Activated CD4-positive, alpha-beta memory T cell treated with anti-CD3 and anti-CD28 coated beads, Interleukin-2, amount 10 ng/mL, durations not matched to agents 7 days and 5 days (primary cell): Measurements from ENCODE around the gene ATP11A. TPM values are rescaled to one million over a fixed set of nuclear protein-coding genes. Genes with fewer than 3 reads are reported as not detected.

Source experiments
- CTCF ChIA-PET: fragments of 350-600 bp; sonication (Branson Sonifier 250); formaldehyde crosslinking; loops from one replicate; lab custom pipeline; 2021; ENCODE audit warnings: antibody characterized with exemption, inconsistent platforms; lab: Charles Lee
- POLR2A ChIA-PET: fragments of 350-600 bp; sonication (Branson Sonifier 250); formaldehyde crosslinking; loops from one replicate; lab custom pipeline; 2021; ENCODE audit warnings: antibody characterized with exemption; lab: Charles Lee
- DNase-seq: peaks from one replicate; pipeline ENCODE4 v3.0.0-alpha.2; 2020
- H3K27ac Mint-ChIP-seq: one replicate; pipeline ENCODE4 v1.8.0; 2021; ENCODE audit warnings: mild to moderate bottlenecking, mixed read lengths
- H3K27me3 Mint-ChIP-seq: one replicate; pipeline ENCODE4 v1.8.0; 2021; ENCODE audit warnings: mixed read lengths
- H3K36me3 Mint-ChIP-seq: one replicate; pipeline ENCODE4 v1.8.0; 2021; ENCODE audit warnings: low read depth, mixed read lengths
- H3K4me1 Mint-ChIP-seq: one replicate; pipeline ENCODE4 v1.8.0; 2021; ENCODE audit warnings: mixed read lengths
- H3K4me3 Mint-ChIP-seq: one replicate; pipeline ENCODE4 v1.8.0; 2021; ENCODE audit warnings: mild to moderate bottlenecking, mixed read lengths
- H3K9me3 Mint-ChIP-seq: one replicate; pipeline ENCODE4 v1.8.0; 2021; ENCODE audit warnings: mixed read lengths
- total RNA-seq, 2 experiments: library from RNA; stranded (reverse); gene quantifications; one replicate each; pipeline ENCODE4 v1.2.3, GENCODE V29; 2021

ATP11A gene
- total RNA-seq, 2 experiments from 2014 or later = 52.5 to 53.3 TPM

GRCh38 chr13:112756081-112756480 is 66.2 kb downstream of the ATP11A start:
- ChIA-PET POLR2A (no interaction called here), CTCF (no interaction called here)
- Mint-ChIP-seq H3K27me3 (no peaks in the 10 kb centered on the region), H3K36me3 (no peaks in the 10 kb centered on the region), H3K9me3 (no peaks in the 10 kb centered on the region), H3K4me1 (peaks cover 14% of the 10 kb centered on the region), H3K4me3 (no peak overlapping the region), H3K27ac (no peak overlapping the region)
- DNase-seq = no peak

- Mint-ChIP-seq H3K27me3 (no peaks in the 10 kb centered on the region), H3K4me1 (peaks cover 14% of the 10 kb centered on the region), H3K36me3 (no peaks in the 10 kb centered on the region), H3K4me3 (no peak overlapping the region), H3K27ac (no peak overlapping the region), H3K9me3 (no peaks in the 10 kb centered on the region)
- ChIA-PET POLR2A (no interaction called here), CTCF (no interaction called here)
- no peak for DNase-seq
These were observed 66.7 kb downstream of the ATP11A start for GRCh38 chr13:112756511-112756966.

GRCh38 chr13:112756967-112757758 is 67.3 kb downstream of the ATP11A start:
- H3K9me3 Mint-ChIP-seq = no peaks in the 10 kb centered on the region
- CTCF ChIA-PET = no interaction called here
- H3K27me3 Mint-ChIP-seq = no peaks in the 10 kb centered on the region
- no peaks in the 10 kb centered on the region for H3K36me3 Mint-ChIP-seq
- H3K4me1 Mint-ChIP-seq = peaks cover 14% of the 10 kb centered on the region
- no peak for DNase-seq
- H3K27ac Mint-ChIP-seq = no peak overlapping the region
- no peak overlapping the region for H3K4me3 Mint-ChIP-seq
- POLR2A ChIA-PET = no interaction called here

GRCh38 chr13:112757759-112758086 is 67.9 kb downstream of the ATP11A start:
- no peaks in the 10 kb centered on the region for H3K36me3 Mint-ChIP-seq
- CTCF ChIA-PET = no interaction called here
- POLR2A ChIA-PET = no interaction called here
- no peaks in the 10 kb centered on the region for H3K27me3 Mint-ChIP-seq
- DNase-seq = no peak
- no peak overlapping the region for H3K4me3 Mint-ChIP-seq
- H3K9me3 Mint-ChIP-seq = no peaks in the 10 kb centered on the region
- no peak overlapping the region for H3K27ac Mint-ChIP-seq
- H3K4me1 Mint-ChIP-seq = peaks cover 14% of the 10 kb centered on the region

- Mint-ChIP-seq H3K4me1 (peaks cover 6% of the 10 kb centered on the region), H3K36me3 (no peaks in the 10 kb centered on the region), H3K27me3 (no peaks in the 10 kb centered on the region), H3K9me3 (no peaks in the 10 kb centered on the region), H3K27ac (no peak overlapping the region), H3K4me3 (no peak overlapping the region)
- POLR2A ChIA-PET = no interaction called here
- DNase-seq = no peak
- CTCF ChIA-PET = no interaction called here
These were observed 69.2 kb downstream of the ATP11A start for GRCh38 chr13:112759053-112759452.

GRCh38 chr13:112759827-112760226 is 70.0 kb downstream of the ATP11A start:
- Mint-ChIP-seq H3K27ac (no peak overlapping the region), H3K4me3 (no peak overlapping the region), H3K9me3 (no peaks in the 10 kb centered on the region), H3K36me3 (no peaks in the 10 kb centered on the region), H3K4me1 (peaks cover 6% of the 10 kb centered on the region), H3K27me3 (no peaks in the 10 kb centered on the region)
- POLR2A ChIA-PET = no interaction called here
- CTCF ChIA-PET = no interaction called here
- no peak for DNase-seq

- Mint-ChIP-seq H3K27ac (no peak overlapping the region), H3K4me1 (peaks cover 6% of the 10 kb centered on the region), H3K27me3 (no peaks in the 10 kb centered on the region), H3K9me3 (no peaks in the 10 kb centered on the region), H3K4me3 (no peak overlapping the region), H3K36me3 (no peaks in the 10 kb centered on the region)
- DNase-seq = no peak
- ChIA-PET POLR2A (no interaction called here), CTCF (no interaction called here)
These were observed 70.6 kb downstream of the ATP11A start for GRCh38 chr13:112760435-112760834.

GRCh38 chr13:112760931-112761330 is 71.1 kb downstream of the ATP11A start:
- no peak for DNase-seq
- peaks cover under 1% of the 10 kb centered on the region for H3K9me3 Mint-ChIP-seq
- POLR2A ChIA-PET = no interaction called here
- H3K27ac Mint-ChIP-seq = no peak overlapping the region
- CTCF ChIA-PET = no interaction called here
- H3K27me3 Mint-ChIP-seq = no peaks in the 10 kb centered on the region
- H3K4me3 Mint-ChIP-seq = no peak overlapping the region
- H3K36me3 Mint-ChIP-seq = no peaks in the 10 kb centered on the region
- peaks cover 6% of the 10 kb centered on the region for H3K4me1 Mint-ChIP-seq

- CTCF ChIA-PET = no interaction called here
- POLR2A ChIA-PET = no interaction called here
- Mint-ChIP-seq H3K36me3 (no peaks in the 10 kb centered on the region), H3K4me3 (no peak overlapping the region), H3K27me3 (no peaks in the 10 kb centered on the region), H3K9me3 (peaks cover 2% of the 10 kb centered on the region), H3K27ac (no peak overlapping the region), H3K4me1 (peaks cover 10% of the 10 kb centered on the region)
- DNase-seq = no peak
These were observed 72.2 kb downstream of the ATP11A start for GRCh38 chr13:112761701-112762689.

GRCh38 chr13:112762690-112763080 is 72.8 kb downstream of the ATP11A start:
- Mint-ChIP-seq H3K4me3 (no peak overlapping the region), H3K36me3 (no peaks in the 10 kb centered on the region), H3K4me1 (peaks cover 13% of the 10 kb centered on the region), H3K27ac (no peak overlapping the region), H3K27me3 (no peaks in the 10 kb centered on the region), H3K9me3 (peaks cover 2% of the 10 kb centered on the region)
- ChIA-PET POLR2A (no interaction called here), CTCF (no interaction called here)
- DNase-seq = no peak

GRCh38 chr13:112764028-112764427 is 74.2 kb downstream of the ATP11A start:
- H3K36me3 Mint-ChIP-seq = peaks cover 3% of the 10 kb centered on the region
- no peak for DNase-seq
- H3K27me3 Mint-ChIP-seq = no peaks in the 10 kb centered on the region
- no peak overlapping the region for H3K27ac Mint-ChIP-seq
- H3K4me1 Mint-ChIP-seq = peaks cover 23% of the 10 kb centered on the region
- CTCF ChIA-PET = no interaction called here
- POLR2A ChIA-PET = no interaction called here
- H3K4me3 Mint-ChIP-seq = no peak overlapping the region
- H3K9me3 Mint-ChIP-seq = peaks cover 2% of the 10 kb centered on the region

GRCh38 chr13:112764864-112765561 is 75.2 kb downstream of the ATP11A start:
- Mint-ChIP-seq H3K27ac (no peak overlapping the region), H3K36me3 (peaks cover 3% of the 10 kb centered on the region), H3K27me3 (no peaks in the 10 kb centered on the region), H3K4me3 (no peak overlapping the region), H3K9me3 (peaks cover 2% of the 10 kb centered on the region), H3K4me1 (peaks cover 19% of the 10 kb centered on the region)
- ChIA-PET POLR2A (no interaction called here), CTCF (no interaction called here)
- DNase-seq = no peak

GRCh38 chr13:112765731-112766130 is 75.9 kb downstream of the ATP11A start:
- H3K27ac Mint-ChIP-seq = no peak overlapping the region
- no peak for DNase-seq
- ChIA-PET POLR2A (no interaction called here), CTCF (no interaction called here)
- H3K36me3 Mint-ChIP-seq = peaks cover 3% of the 10 kb centered on the region
- H3K4me3 Mint-ChIP-seq = no peak overlapping the region
- H3K9me3 Mint-ChIP-seq = peaks cover 2% of the 10 kb centered on the region
- peaks cover 19% of the 10 kb centered on the region for H3K4me1 Mint-ChIP-seq
- H3K27me3 Mint-ChIP-seq = no peaks in the 10 kb centered on the region
